GM12865 (cell line): ENCODE results near the gene TBCD.

Source experiments
- DNase-seq: peaks from one replicate; pipeline ENCODE4 v3.0.0; 2010; ENCODE audit warnings: low read depth
- H3K4me3 ChIP-seq: 2 replicates; pipeline ENCODE4 v1.5.1; 2011; ENCODE audit warnings: mild to moderate bottlenecking, low read depth, low read length, control low read depth
- CTCF ChIP-seq: IDR thresholded peaks from 2 replicates; pipeline ENCODE4 v1.5.1; 2011; ENCODE audit warnings: low read length, control low read depth, low read depth, inconsistent platforms; ENCODE audit not compliant: insufficient read depth; ENCODE audit errors: missing control alignments

The TBCD gene

GRCh38 chr17:82973456-82974135, 221.7 kb downstream of the TBCD start:
- DNase-seq = no peak
- no peak overlapping the region for H3K4me3 ChIP-seq
- no peak for TF ChIP-seq CTCF

DNA sequence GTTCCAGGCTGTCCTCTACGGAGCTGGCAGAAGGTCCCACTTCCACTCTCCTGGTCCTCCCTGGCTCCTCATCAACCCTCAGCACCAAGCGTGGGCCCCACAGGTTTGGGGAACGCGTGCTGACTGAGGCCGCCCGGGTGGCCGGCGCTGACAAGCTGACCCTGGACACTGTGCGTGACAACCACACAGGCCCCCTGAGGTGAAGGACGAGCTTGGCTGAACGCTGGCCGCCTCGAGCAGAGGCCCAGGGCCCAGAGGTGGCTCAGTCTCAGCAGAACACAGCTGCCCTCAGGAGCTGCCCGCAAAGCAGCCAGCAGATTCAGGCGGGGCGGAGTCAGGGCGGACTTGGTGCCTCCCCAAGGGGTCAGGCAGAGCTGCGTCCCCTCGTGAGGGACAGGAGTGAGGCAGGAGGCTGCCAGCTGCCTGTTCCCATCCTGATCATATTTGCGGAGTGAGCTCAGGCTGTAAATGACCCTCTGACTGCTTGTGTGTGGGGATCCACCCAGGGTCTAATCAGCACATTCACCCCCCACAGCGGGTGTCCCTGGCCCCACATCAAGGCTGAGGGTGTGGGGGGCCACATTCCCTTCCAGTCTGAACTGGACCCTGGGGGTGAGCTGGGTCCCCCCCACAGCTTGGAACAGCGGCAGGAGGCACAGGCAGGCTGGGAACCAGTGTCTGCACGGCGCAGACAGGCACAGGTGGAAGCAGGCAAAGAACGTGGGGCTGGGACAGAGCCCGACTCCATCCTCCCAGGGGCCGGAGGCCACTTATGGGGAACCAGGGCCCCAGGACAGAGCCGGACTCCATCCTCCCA, 222.5 kb downstream of the TBCD start:
- no peak for TF ChIP-seq CTCF
- H3K4me3 ChIP-seq = no peak overlapping the region
- DNase-seq = no peak

DNA sequence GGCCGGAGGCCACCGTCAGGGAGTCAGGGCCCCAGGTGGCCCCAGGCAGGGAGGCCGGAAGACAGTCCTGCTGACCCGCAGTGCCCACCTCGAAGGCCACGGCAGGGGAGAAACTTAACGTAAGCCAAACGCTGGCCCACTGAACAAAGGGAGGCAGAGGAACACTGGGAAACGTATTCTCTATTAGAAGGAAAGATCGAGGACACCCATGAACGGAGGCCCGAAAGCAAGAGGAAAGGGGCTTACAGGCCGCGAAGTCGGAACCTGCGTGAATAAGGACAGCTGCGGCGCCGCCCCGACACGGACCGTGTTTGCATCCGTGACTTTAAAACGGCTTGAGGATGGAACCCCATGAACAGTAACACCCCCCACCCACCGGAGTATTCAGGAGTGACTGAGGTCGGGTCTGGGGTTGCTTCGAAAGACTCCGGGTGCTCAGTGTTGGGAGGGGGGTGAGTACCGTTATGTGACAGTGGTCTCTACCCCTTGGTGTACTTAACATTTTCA, 225.2 kb downstream of the TBCD start:
- H3K4me3 ChIP-seq = no peak overlapping the region
- no peak for DNase-seq
- TF ChIP-seq CTCF = no peak

DNA sequence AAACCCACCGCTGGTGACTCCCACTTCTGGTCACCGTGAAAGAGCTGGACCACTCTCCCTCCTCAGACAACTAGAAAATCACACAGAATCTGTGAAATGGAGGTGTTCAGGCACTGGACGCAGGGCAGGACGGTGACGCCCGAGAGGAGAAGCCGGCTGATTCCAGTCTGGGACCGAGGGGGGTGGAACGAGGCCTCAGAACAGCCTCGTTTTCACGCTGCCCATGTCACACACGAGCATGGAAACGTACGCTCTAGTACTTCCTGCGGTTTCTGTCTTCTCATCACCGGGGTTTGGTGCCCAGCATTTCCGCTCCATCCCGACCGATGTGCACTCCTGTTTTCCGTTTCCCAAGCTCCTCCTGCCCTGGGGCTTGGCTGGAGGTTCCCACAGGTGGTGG, 225.7 kb downstream of the TBCD start:
- TF ChIP-seq CTCF = no peak

DNA sequence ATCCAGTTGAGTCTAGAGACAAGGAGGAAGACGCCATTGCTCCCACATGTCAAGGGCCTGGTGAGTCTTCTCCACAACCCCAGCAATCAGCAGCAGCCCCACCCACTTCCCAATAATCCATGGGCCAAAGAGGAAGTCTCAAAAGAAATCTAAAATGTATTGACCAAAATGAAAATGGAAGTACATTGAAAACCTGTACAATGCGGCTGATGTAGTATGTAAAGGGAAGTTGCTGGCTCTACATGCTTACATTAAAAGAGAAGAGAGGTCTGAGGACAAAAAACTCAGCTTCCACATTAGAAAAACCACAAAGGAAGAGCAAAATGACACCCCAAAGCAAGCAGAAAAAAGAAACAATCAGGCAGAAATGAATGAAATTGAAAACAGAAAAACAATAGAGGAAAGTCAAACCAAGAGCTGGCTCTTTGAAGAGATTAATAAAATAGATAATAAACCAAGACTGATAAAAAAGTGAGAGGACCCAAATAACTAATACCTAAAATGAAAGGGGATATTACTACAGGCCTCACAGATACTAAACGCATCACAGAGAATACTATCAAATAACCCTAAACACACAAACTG, 227.0 kb downstream of the TBCD start:
- DNase-seq = peak; percentile 72
- no peak overlapping the region; the same call in 1 of the 2 replicates for H3K4me3 ChIP-seq
- TF ChIP-seq CTCF = no peak

More for the DNA sequence above, 225.7 kb downstream of the TBCD start:
- no peak overlapping the region for H3K4me3 ChIP-seq
- no peak for DNase-seq

DNA sequence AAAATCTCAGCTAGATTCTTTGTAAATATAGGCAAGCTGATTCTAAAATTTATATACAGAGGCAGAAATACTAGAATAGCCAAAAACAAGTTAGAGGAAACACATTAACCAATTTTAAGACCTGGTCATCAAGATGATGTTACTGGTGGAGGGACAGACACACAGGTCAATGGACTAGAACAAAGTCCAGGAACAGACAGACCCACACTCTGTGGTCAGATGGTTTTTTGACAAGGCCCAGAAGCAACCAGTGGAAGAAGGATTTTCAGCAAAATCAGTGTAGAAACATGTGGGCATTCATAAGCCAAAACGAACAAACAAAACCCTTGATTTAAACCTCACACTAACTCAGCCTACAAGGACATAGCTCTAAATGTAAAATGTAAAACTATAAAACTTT, 227.9 kb downstream of the TBCD start:
- DNase-seq = no peak
- H3K4me3 ChIP-seq = no peak overlapping the region
- TF ChIP-seq CTCF = no peak
